T-helper 17 cell (primary cell): ENCODE measurements around the gene ZFP1. TPM values are rescaled to one million over a fixed set of nuclear protein-coding genes. Genes with fewer than 3 reads are reported as not detected.

Experiments
- ATAC-seq: fragments of 150-1000 bp; cut with Tn5 transposase; 2 replicates; pipeline ENCODE4 v1.10.0; 2021; ENCODE audit warnings: mild to moderate bottlenecking, moderate library complexity
- DNase-seq, 3 donors: peaks; one replicate each; pipeline versions ENCODE4 v3.0.0 to v3.0.0-alpha.2; 2020 to 2021
- H3K9me3 ChIP-seq: one replicate; pipeline ENCODE4 v1.7.0; 2013; ENCODE audit warnings: low read length, mild to moderate bottlenecking; ENCODE audit not compliant: control insufficient read depth, poor library complexity, severe bottlenecking
- H3K27ac Mint-ChIP-seq: one replicate; pipeline ENCODE4 v1.8.0; 2022; ENCODE audit warnings: mild to moderate bottlenecking, moderate library complexity, mixed read lengths
- H3K27me3 Mint-ChIP-seq: one replicate; pipeline ENCODE4 v1.8.0; 2022; ENCODE audit warnings: mixed read lengths
- H3K36me3 Mint-ChIP-seq: one replicate; pipeline ENCODE4 v1.8.0; 2022; ENCODE audit warnings: low read depth, mixed read lengths
- H3K4me1 Mint-ChIP-seq: one replicate; pipeline ENCODE4 v1.8.0; 2022; ENCODE audit warnings: mild to moderate bottlenecking, mixed read lengths
- H3K4me3 Mint-ChIP-seq: one replicate; pipeline ENCODE4 v1.8.0; 2022; ENCODE audit warnings: mild to moderate bottlenecking, moderate library complexity, mixed read lengths
- total RNA-seq, 4 donors: library from RNA in 2 of 4; stranded (reverse) in 2 of 4; gene quantifications; one replicate each; pipeline ENCODE4 v1.2.3 and lab custom pipeline; 2022 to 2026

The ZFP1 gene
- total RNA-seq, 2 donors from 2014 or later, result 10.2 to 10.4 TPM

- ATAC-seq, result peak; percentile 64
- peak overlapping the region; percentile 99 for H3K27ac Mint-ChIP-seq
- DNase-seq, result peak; percentile 52 to 73 (median 63)
- peaks cover 55% of the 10 kb centered on the region for H3K4me1 Mint-ChIP-seq
- no peaks in the 10 kb centered on the region for H3K9me3 ChIP-seq
- peak overlapping the region; percentile 87 for H3K4me3 Mint-ChIP-seq
- peaks cover 4% of the 10 kb centered on the region for H3K27me3 Mint-ChIP-seq
- H3K36me3 Mint-ChIP-seq, result peaks cover 3% of the 10 kb centered on the region
Observed at GRCh38 chr16:75108792-75109731, 39.3 kb upstream of the ZFP1 start.

- peaks cover 55% of the 10 kb centered on the region for H3K4me1 Mint-ChIP-seq
- peaks cover 3% of the 10 kb centered on the region for H3K36me3 Mint-ChIP-seq
- H3K27me3 Mint-ChIP-seq, result peaks cover 4% of the 10 kb centered on the region
- ATAC-seq (no peak), DNase-seq (no peak)
- H3K4me3 Mint-ChIP-seq, result peak overlapping the region; percentile 87
- H3K9me3 ChIP-seq, result no peaks in the 10 kb centered on the region
- peak overlapping the region; percentile 99 for H3K27ac Mint-ChIP-seq
Observed at GRCh38 chr16:75109732-75110243, 38.5 kb upstream of the ZFP1 start.

GRCh38 chr16:75110637-75111513, 37.4 kb upstream of the ZFP1 start:
- Mint-ChIP-seq H3K36me3 (peaks cover 3% of the 10 kb centered on the region), H3K27me3 (peaks cover 4% of the 10 kb centered on the region), H3K4me3 (peak overlapping the region; percentile 87), H3K27ac (peak overlapping the region; percentile 99), H3K4me1 (peaks cover 50% of the 10 kb centered on the region)
- no peaks in the 10 kb centered on the region for H3K9me3 ChIP-seq
- peak; percentile 66 to 79 (median 69) for DNase-seq
- ATAC-seq, result peak; percentile 74

- H3K36me3 Mint-ChIP-seq, result peaks cover 3% of the 10 kb centered on the region
- peak overlapping the region; percentile 99 for H3K27ac Mint-ChIP-seq
- DNase-seq (no peak), ATAC-seq (peak; percentile 7)
- H3K4me3 Mint-ChIP-seq, result peak overlapping the region; percentile 87
- no peaks in the 10 kb centered on the region for H3K9me3 ChIP-seq
- H3K27me3 Mint-ChIP-seq, result peaks cover 4% of the 10 kb centered on the region
- peaks cover 45% of the 10 kb centered on the region for H3K4me1 Mint-ChIP-seq
Observed at GRCh38 chr16:75111514-75111940, 36.8 kb upstream of the ZFP1 start.

GRCh38 chr16:75111961-75112733, 36.2 kb upstream of the ZFP1 start:
- ATAC-seq, result no peak

GRCh38 chr16:75112734-75113491, 35.4 kb upstream of the ZFP1 start:
- Mint-ChIP-seq H3K4me3 (no peak overlapping the region), H3K27me3 (peaks cover 4% of the 10 kb centered on the region), H3K4me1 (peaks cover 39% of the 10 kb centered on the region), H3K36me3 (peaks cover 3% of the 10 kb centered on the region), H3K27ac (no peak overlapping the region)
- no peak for ATAC-seq
- H3K9me3 ChIP-seq, result no peaks in the 10 kb centered on the region
- DNase-seq, result no peak

More at GRCh38 chr16:75111961-75112733, 36.2 kb upstream of the ZFP1 start:
- H3K36me3 Mint-ChIP-seq, result peaks cover 3% of the 10 kb centered on the region
- peak overlapping the region; percentile 87 for H3K4me3 Mint-ChIP-seq
- H3K9me3 ChIP-seq, result no peaks in the 10 kb centered on the region
- peaks cover 45% of the 10 kb centered on the region for H3K4me1 Mint-ChIP-seq
- no peak for DNase-seq
- peaks cover 4% of the 10 kb centered on the region for H3K27me3 Mint-ChIP-seq
- H3K27ac Mint-ChIP-seq, result peak overlapping the region; percentile 99

- no peaks in the 10 kb centered on the region for H3K9me3 ChIP-seq
- Mint-ChIP-seq H3K4me1 (peaks cover 34% of the 10 kb centered on the region), H3K36me3 (no peaks in the 10 kb centered on the region), H3K27ac (no peak overlapping the region), H3K27me3 (peaks cover 4% of the 10 kb centered on the region), H3K4me3 (no peak overlapping the region)
- ATAC-seq, result no peak
- DNase-seq, result no peak
Observed at GRCh38 chr16:75113541-75114121, 34.7 kb upstream of the ZFP1 start.

- H3K9me3 ChIP-seq, result no peaks in the 10 kb centered on the region
- H3K4me3 Mint-ChIP-seq, result no peak overlapping the region
- no peak overlapping the region for H3K27ac Mint-ChIP-seq
Observed at GRCh38 chr16:75114179-75114945, 34.0 kb upstream of the ZFP1 start.

GRCh38 chr16:75114946-75115825, 33.1 kb upstream of the ZFP1 start:
- no peak for ATAC-seq

More at GRCh38 chr16:75114179-75114945, 34.0 kb upstream of the ZFP1 start:
- no peak for ATAC-seq
- peaks cover 4% of the 10 kb centered on the region for H3K27me3 Mint-ChIP-seq
- H3K36me3 Mint-ChIP-seq, result no peaks in the 10 kb centered on the region
- DNase-seq, result no peak
- peaks cover 27% of the 10 kb centered on the region for H3K4me1 Mint-ChIP-seq

GRCh38 chr16:75116081-75116910, 32.0 kb upstream of the ZFP1 start, which contains the start of gene LDHD:
TSS of gene LDHD (minus strand) at chr16:75116780. CDS start at chr16:75116720, 60 bp downstream.
- no peaks in the 10 kb centered on the region for H3K9me3 ChIP-seq
- peak; percentile 77 for ATAC-seq
- Mint-ChIP-seq H3K4me3 (peak within 1 kb of the TSS; percentile 55), H3K27me3 (peaks cover 4% of the 10 kb centered on the region), H3K36me3 (no peaks in the 10 kb centered on the region), H3K27ac (no peak within 1 kb of the TSS), H3K4me1 (peaks cover 9% of the 10 kb centered on the region)
- no peak for DNase-seq

More at GRCh38 chr16:75114946-75115825, 33.1 kb upstream of the ZFP1 start:
- H3K4me3 Mint-ChIP-seq, result no peak overlapping the region
- H3K27me3 Mint-ChIP-seq, result peaks cover 4% of the 10 kb centered on the region
- peaks cover 19% of the 10 kb centered on the region for H3K4me1 Mint-ChIP-seq
- H3K9me3 ChIP-seq, result no peaks in the 10 kb centered on the region
- no peak overlapping the region for H3K27ac Mint-ChIP-seq
- DNase-seq, result no peak
- no peaks in the 10 kb centered on the region for H3K36me3 Mint-ChIP-seq
